GM18508 (cell line): ENCODE measurements around the gene LCN6.
"Not testable (repeated sequence)": the region's sequence is repeated elsewhere in the genome, so short reads cannot be mapped to it uniquely, and the experiment has no call there.

Experiments
- ATAC-seq: cut with Tn5 transposase; IDR thresholded peaks from one replicate; pipeline ENCODE4 v1.9.1; 2021; ENCODE audit warnings: moderate number of reproducible peaks; ENCODE audit not compliant: insufficient read depth, unreplicated experiment

Gene LCN6

DNA sequence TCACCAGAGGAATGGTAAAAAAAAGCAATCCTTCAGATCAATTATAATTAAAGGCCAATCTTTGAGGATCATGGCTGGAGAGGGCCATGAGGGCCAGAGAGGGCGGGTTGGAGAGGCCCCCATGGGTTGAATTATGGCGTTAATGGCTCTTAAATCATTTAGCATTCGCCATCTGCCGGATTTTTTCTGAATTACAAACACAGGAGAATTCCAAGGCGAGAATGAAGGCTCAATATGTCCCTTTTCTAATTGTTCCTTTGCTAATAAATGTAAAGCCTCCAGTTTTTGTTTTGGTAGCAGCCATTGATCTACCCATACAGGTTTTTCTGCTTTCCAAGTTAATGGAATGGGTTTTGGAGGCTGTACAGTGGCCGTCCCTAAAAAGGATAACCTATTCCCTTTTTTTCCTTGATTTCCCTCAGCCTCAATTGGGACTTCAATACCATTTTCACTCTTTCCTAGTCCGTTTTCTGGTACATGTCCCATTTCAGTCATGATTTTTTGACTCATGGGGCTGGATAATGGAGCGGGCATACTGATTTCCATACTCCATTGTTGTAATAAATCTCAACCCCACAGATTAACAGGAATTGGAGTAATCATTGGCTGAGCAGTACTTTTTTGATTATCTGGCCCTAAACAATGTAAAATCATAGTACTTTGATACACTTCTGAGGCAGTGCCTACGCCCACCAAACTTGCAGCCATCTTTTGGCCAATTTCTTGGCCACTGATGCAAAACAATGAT lies 36.1 kb upstream of the LCN6 start:
- ATAC-seq = no peak

DNA sequence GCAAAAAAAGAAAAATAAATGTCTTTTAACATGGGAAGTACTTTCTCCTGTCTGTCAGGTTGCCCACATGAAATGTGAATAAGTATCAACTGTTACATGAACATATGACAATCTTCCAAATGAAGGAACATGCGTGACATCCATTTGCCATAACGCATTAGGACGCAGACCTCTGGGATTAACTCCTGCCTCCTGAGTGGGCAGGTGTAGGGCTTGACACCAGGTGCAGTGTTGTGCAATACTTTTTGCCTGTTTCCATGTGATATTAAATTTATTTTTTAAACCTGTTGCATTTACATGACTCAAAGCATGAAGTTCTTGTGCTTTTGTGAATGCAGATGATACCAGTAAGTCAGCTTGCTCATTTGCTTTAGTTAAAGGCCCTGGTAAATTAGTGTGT lies 34.1 kb upstream of the LCN6 start:
- ATAC-seq = no peak

GRCh38 chr9:136779808-136780207 lies 31.5 kb upstream of the LCN6 start:
- ATAC-seq = no peak

- ATAC-seq = no peak
Observed at GRCh38 chr9:136777359-136777758, 29.0 kb upstream of the LCN6 start.

DNA sequence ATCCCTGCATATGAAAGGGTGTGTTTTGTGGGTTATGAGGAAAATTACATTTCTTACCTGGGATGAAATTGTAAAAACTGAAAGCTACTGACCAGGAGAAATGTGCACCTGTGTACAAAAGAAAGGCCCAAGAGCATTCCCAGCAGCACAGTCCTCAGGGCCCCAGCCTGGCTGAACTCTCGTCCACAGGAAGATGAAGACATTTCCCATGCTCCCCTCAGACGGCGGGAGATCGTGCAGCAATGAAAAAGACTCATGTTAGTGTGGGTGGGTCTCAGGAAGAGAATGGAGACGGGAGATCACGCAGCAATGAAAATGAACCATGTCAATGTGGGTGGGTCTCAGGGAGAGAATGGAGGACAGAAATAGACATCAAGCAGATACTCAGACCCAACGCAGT lies 28.6 kb upstream of the LCN6 start:
- no peak for ATAC-seq

DNA sequence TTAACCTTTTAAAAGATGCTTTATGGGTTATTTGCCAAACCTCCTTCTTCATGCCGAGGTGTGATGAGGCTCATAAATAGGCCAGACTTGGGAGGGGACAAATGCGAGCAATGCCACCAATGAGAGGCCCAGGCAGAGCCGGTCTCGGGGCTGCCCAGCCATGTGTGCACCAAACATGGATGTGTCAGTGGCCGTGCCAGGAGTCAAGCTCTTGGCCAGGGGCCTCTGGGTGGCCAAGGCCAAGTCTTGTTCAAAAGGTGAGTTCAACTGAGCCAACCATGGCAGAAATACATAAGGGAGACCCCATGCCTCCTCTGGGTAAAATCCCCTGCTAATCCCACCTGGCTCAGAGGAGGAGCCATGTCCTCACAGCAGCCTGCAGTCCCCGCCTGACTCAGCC lies 26.9 kb upstream of the LCN6 start:
- no peak for ATAC-seq

DNA sequence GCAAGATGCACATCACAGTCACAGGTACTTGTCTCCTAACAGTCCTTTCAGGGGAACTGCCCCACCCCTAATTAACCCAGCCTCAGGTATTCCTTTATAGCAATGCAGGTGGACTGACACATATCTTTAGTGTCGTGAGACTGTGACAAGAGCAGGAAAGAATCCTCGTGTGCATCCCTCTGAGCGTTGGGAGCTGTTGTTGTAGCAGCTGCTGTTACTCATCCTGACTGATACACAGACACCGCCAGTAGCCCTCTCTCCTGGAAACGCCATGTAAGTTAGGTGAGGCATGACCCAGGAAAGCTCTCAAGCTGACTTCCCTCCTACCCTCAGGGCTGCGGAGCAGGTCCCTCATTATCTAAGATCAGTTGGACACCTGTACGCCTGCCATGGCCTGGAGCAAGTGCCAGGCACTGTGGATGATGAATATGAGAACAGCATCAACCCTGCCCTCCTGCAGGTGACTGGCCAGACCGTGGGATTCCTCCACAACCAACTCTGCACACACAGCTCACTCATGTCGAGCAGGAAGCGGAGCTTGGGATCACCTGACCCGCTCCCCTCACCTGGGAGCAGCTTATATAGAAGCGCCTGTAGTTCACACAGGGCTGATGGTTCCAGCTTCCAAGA lies 26.2 kb upstream of the LCN6 start:
- no peak for ATAC-seq

DNA sequence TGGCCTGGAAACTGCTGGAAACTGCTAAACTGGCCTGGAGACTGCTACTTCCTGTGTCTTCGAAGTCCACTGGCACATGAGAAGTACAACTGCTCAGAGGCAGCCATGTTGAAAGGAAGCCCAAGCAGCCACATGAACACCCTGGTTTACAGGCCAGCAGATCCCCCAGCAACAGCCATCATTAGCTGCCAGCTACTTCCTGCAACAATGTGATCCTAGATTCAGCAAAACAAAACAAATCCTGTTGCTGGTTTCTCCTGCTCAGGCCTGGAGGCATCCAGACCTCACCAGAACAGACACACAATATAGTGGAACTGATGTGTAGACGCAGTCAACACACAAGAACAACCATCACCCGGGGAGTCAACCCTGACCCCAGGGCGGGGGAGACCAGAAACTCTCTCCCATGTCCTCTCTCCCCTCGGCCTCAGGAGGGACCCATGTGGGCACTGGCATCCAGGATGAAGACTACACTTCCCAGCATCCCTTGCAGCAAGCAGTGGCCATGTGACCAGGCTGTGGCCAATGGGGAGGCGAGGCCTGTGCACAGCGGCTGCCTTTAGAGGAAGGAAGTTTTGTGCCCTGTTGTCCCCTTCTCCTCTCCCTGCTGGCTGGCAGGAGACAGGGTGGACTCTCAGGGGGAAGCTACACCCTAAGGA lies 25.2 kb upstream of the LCN6 start:
- ATAC-seq = no peak

GRCh38 chr9:136771907-136772415 lies 23.6 kb upstream of the LCN6 start:
- ATAC-seq = no peak

DNA sequence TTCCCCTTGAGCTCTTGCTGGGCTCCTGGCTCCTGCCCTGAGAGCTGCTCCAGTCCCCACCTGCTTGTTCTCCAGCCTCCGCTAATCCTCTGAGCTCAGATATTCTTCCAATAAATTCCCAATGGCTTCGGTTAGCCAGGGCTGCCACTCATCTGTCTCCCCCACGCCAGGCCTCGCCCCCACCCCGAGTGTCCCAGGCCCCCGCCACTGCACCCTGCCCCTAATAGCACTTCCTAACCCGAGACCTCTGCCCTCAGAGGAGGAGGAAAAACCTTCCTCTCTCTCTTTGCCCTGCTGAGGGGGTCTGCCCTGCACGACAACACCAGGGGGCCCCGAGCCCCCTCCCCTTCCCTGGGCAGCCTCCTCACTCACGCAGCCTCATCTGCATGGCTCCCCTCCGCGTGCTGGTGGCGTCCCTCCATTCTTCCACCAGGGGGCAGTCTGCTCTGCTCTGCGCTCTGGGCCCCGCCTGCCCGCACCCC lies 21.4 kb upstream of the LCN6 start:
- ATAC-seq = no peak

- ATAC-seq = not testable (repeated sequence)
Observed at GRCh38 chr9:136766410-136767120, 18.2 kb upstream of the LCN6 start.

GRCh38 chr9:136765745-136766409 lies 17.6 kb upstream of the LCN6 start:
- ATAC-seq = not testable (repeated sequence)

GRCh38 chr9:136765041-136765440 lies 16.7 kb upstream of the LCN6 start:
- no peak for ATAC-seq

DNA sequence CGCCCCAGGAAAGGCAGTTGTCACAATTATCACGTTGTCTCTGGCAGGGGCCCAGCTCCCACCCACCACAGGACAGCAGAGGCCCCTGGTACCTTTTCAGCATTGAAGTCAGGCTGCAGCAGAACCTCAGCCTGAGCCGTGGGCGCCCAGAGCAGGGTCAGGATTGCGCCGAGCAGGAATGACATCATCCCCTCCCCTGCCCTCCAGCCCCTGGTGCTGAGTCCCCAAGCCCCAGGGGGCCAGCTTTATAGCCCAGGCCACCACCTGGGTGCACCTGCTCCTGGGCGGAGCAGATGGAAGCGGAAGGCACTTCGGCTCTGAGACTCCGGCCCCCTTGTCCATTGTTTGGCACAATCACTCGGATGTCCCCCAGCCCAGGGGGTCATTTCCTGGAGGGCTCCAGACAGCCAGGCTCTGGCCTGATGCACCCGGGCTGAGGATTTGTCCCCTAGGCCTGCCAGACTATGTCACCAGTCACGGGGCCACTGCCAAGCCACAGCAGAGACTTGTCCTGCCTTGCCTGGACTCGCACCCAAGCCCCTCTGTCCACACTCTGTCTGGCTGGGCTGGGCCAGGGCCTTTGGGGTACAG lies 16.1 kb upstream of the LCN6 start, which contains the start of gene LCN15:
LCN15 (minus strand) TSS at position 218 of the 591 bp plus-strand sequence; CDS start at position 188, 30 bp downstream.
- ATAC-seq = no peak

DNA sequence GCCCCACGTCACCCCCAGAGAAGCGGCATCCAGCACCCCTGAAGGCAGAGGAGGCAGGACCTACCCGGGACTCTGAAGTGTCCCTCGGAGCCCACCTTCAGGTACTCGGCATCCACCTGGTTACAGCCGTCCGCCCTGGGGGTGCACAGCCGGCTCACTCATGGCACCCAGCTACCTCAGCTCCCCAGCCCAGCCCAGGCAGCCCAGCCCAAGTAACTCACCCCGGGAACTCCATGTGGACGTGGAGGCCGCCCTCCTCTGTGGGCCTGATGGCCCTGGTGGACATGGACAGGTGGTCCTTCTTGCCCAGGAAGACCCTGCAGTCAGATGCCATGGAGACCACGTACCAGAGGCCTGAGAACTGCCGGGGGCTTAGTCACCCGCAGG lies 15.3 kb upstream of the LCN6 start:
- ATAC-seq = no peak

- no peak for ATAC-seq
Observed at GRCh38 chr9:136762915-136763648, 14.8 kb upstream of the LCN6 start.

DNA sequence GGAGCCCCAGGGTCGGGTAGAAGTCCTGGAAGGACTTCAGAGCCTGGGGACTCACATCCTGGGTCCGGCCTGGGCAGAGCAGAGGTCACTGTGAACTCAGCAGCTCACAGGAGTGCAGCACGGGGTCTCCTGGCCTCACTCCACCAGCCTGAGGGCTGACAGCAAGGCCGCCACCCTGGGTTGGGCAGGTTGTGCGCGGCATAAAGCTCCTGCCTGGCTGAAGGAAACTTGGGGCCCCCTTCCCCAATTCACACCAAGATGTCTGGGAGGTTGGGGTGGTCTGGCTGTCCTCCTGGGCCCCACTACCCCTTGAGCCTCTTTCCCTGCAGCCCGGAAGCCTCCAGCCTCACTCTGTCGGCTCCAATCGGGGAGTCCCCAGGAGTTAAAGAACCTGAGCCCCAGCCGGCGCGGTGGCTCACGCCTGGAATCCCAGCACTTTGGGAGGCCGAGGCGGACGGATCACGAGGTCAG lies 13.9 kb upstream of the LCN6 start:
- ATAC-seq = no peak

- ATAC-seq = no peak
Observed at GRCh38 chr9:136761545-136761981, 13.2 kb upstream of the LCN6 start.
